ENCODE results near the gene BRSK2. TPM values are rescaled to one million over a fixed set of nuclear protein-coding genes. Genes with fewer than 3 reads are reported as not detected.

The BRSK2 gene
- total RNA-seq, 6 donors from 2014 or later: 0.11 to 0.54 (median 0.25) TPM; not detected in 2

DNA sequence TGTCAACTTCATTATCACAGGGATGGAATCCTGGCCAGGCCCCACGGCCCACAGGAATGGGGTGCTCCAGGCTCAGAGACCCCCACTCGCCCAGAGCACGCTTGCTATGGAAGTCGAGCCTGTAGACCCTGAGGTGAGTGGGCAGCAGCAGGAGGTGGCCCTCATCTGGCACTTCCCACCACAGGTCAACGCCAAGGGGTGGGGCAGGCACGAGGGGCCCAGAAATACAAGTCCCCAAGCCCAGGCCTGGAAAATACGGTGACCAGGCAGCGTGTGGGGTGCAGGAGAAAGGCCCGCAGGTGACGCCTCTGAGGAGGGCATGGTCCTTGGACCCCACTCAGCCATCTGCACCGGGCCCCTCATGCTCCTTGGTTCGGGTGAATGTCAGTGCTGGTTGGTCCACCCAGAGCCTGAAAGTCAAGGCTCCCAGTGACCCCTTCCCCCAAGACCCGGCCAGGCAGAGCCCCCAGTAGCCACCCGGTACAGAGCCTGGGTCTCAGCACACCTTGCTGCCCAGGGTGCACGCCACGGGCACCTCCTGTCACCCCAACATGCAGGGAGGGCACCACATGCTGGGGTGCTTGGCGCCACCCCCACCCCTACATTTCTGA lies 94.4 kb downstream of the BRSK2 start:
- peaks cover 71 to 75% (median 73%) of the 10 kb centered on the region in 4 donors for H3K4me1 ChIP-seq
- peaks cover 8 to 26% (median 17%) of the 10 kb centered on the region in 4 donors for H3K36me3 ChIP-seq
- no peak overlapping the region for H3K4me3 ChIP-seq
- 94 to 95% methylated on average over 4 to 17 of the region's 17 CpGs for WGBS, 2 donors
- TF ChIP-seq POLR2AphosphoS5 (IDR thresholded peaks at IDR 0.05) (no peak), EP300 (IDR thresholded peaks at IDR 0.05) (no peak), POLR2A (IDR thresholded peaks at IDR 0.05) (no peak)
- TF ChIP-seq, protein P1, sequence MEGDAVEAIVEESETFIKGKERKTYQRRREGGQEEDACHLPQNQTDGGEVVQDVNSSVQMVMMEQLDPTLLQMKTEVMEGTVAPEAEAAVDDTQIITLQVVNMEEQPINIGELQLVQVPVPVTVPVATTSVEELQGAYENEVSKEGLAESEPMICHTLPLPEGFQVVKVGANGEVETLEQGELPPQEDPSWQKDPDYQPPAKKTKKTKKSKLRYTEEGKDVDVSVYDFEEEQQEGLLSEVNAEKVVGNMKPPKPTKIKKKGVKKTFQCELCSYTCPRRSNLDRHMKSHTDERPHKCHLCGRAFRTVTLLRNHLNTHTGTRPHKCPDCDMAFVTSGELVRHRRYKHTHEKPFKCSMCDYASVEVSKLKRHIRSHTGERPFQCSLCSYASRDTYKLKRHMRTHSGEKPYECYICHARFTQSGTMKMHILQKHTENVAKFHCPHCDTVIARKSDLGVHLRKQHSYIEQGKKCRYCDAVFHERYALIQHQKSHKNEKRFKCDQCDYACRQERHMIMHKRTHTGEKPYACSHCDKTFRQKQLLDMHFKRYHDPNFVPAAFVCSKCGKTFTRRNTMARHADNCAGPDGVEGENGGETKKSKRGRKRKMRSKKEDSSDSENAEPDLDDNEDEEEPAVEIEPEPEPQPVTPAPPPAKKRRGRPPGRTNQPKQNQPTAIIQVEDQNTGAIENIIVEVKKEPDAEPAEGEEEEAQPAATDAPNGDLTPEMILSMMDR (IDR thresholded peaks at IDR 0.05): no peak
- no peaks in the 10 kb centered on the region for H3K27me3 ChIP-seq
- no peaks in the 10 kb centered on the region for H3K9me3 ChIP-seq
- no peak for ATAC-seq (ENCODE audit: low FRiP score in 2 of 2)
- peak in 1 of 2 donors; percentile 73 for DNase-seq
- peak overlapping the region in 3 of 4 donors; percentile 0 to 69 (median 48) for H3K27ac ChIP-seq

DNA sequence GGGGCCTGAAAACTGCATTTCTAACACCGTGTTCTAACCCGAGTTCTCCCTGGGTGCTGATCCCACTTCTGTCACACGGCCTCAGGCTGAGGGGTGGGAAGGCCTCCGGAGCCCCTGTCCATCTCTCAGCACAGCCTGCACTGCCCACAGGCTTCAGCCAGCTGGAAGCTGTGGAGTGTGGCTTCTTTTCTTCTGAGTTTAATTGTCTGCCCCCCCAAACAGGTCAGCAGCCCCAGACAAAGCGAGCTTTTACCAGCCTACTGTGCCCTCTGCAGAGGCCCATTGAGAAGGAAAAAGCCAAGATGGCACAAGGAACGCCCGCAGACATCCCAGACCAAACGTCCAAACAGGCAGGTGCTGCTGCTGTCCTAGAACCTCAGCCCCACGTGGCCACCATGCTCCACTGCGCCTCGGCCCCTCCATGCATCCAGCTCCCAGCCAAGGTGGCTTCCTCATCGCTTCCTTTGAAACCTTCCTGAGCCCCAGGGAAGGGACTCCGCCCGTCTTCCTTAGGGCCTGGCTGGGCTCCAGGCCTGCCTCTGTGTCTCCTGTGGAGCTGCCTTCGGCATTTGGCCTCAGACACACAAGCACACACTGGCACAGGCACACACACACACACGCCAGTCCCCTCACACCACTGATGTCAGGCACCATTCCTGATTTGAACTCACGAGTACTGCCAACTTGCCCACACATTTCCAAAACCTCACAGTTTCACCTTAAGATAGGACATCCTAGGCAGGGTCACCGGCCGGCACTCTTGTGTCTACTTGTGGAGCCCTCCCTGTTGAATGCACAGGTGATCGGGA lies 95.2 kb downstream of the BRSK2 start:
- no peaks in the 10 kb centered on the region for H3K27me3 ChIP-seq
- peaks cover 6 to 19% (median 10%) of the 10 kb centered on the region in 4 donors for H3K36me3 ChIP-seq
- ATAC-seq (ENCODE audit: low FRiP score in 2 of 2) (no peak), DNase-seq (peak in 1 of 2 donors; percentile 52)
- H3K4me3 ChIP-seq: no peak overlapping the region
- H3K4me1 ChIP-seq: peaks cover 71 to 78% (median 75%) of the 10 kb centered on the region in 4 donors
- H3K27ac ChIP-seq: peak overlapping the region in 3 of 4 donors; percentile 12 to 69 (median 49)
- 73 to 76% methylated on average over 14 to 17 of the region's 20 CpGs for WGBS, 2 donors
- no peak for TF ChIP-seq POLR2AphosphoS5 (IDR thresholded peaks at IDR 0.05)
- TF ChIP-seq, protein P1 (IDR thresholded peaks at IDR 0.05): no peak
- TF ChIP-seq POLR2A (IDR thresholded peaks at IDR 0.05): no peak
- TF ChIP-seq EP300 (IDR thresholded peaks at IDR 0.05): no peak
- H3K9me3 ChIP-seq: no peaks in the 10 kb centered on the region

DNA sequence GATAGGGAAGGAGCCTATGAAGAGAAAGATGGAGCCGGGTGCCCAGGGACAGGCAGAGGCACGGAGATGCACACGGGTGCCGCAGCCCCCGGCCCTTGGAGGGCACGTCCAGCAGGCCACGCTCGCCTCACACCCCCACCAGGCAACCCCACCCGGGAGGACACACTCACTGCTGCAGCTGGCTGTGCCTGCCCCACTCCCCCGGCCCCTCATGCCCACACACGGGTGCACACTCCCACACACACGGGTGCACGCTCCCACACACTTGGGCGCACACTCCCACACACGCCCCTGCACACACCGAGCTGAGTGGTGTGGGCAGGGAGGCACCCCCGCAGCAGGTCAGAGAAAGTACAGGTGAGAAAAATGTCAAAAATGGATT lies 95.8 kb downstream of the BRSK2 start:
- peak in 1 of 2 donors; percentile 77 for DNase-seq
- H3K27me3 ChIP-seq: no peaks in the 10 kb centered on the region
- WGBS, 2 donors: 67 to 77% methylated on average over 12 to 13 of the region's 17 CpGs
- peaks cover 71 to 78% (median 75%) of the 10 kb centered on the region in 4 donors for H3K4me1 ChIP-seq
- H3K9me3 ChIP-seq: no peaks in the 10 kb centered on the region
- H3K4me3 ChIP-seq: peak overlapping the region in 2 of 4 donors; percentile 19 to 32
- peak overlapping the region; percentile 12 to 68 (median 58) for H3K27ac ChIP-seq
- no peak for ATAC-seq (ENCODE audit: low FRiP score in 2 of 2)
- H3K36me3 ChIP-seq: peaks cover 0 to 13% (median 4%) of the 10 kb centered on the region in 4 donors
- no peak for TF ChIP-seq POLR2A (IDR thresholded peaks at IDR 0.05)
- TF ChIP-seq, protein P1 (IDR thresholded peaks at IDR 0.05): no peak
- no peak for TF ChIP-seq POLR2AphosphoS5 (IDR thresholded peaks at IDR 0.05)
- no peak for TF ChIP-seq EP300 (IDR thresholded peaks at IDR 0.05)

DNA sequence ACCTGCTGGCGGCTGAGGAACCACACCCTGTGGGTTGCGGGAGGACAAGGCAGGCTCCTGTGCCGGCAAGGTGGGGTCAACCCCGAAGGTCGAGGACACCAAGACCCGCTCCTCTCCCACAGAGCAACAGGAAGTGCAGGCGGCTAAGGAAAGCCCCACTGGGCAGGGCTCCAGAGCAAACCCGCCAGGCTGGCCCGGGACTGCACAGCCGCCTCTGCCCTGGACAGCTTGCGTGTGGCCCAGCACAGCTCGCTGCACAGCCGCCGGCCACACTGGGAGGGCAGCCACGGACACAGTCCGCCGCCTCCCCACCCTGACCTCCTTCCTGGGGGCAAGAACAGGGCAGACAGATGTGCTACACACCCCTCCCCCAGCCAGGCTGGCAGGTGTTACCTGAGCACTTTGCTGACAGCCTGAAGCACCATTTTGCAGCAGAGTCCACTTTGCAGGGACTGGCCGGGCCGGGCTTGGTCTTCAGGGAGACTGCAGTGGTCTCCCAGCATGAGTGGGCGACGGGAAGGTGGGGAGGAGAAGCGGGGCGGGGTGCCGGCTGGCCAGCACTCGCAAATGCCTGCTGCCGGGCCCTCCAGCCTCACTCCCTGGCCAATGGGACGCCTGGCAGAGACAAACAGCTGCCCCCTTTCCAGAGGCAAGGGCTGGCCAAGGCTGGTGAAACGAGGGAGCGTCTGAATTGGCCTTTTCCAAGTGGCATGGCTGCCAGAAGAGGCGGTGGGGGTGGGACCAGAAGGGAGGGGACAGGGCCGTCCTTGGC lies 96.5 kb downstream of the BRSK2 start, which contains the start of gene MOB2:
MOB2 (minus strand) TSS at position 726 of the 772 bp plus-strand sequence; CDS start at position 503, 223 bp downstream.
- DNase-seq (peak; percentile 69 to 85), ATAC-seq (ENCODE audit: low FRiP score in 2 of 2) (peak; percentile 32 to 47)
- Histone ChIP-seq H3K36me3 (peaks cover 0 to 5% (median 0%) of the 10 kb centered on the region in 4 donors), H3K9me3 (no peaks in the 10 kb centered on the region), H3K27ac (peak within 1 kb of the TSS; percentile 49 to 68 (median 60)), H3K4me3 (peak within 1 kb of the TSS in 2 of 4 donors; percentile 19 to 32), H3K27me3 (no peaks in the 10 kb centered on the region), H3K4me1 (peaks cover 71 to 78% (median 75%) of the 10 kb centered on the region in 4 donors)
- no peak for TF ChIP-seq POLR2AphosphoS5 (IDR thresholded peaks at IDR 0.05)
- TF ChIP-seq, protein P1 (IDR thresholded peaks at IDR 0.05): peak in 3 of 6 experiments; percentile 19 to 42 (median 21)
- TF ChIP-seq EP300 (IDR thresholded peaks at IDR 0.05): no peak
- no peak for TF ChIP-seq POLR2A (IDR thresholded peaks at IDR 0.05)
- 39 to 50% methylated on average over 3 to 18 of the region's 31 CpGs for WGBS, 2 donors

All from upper lobe of left lung (tissue), 6 donors.